Astrocyte of the cerebellum (primary cell): Measurements from ENCODE around the gene FUT4.
"Not testable (repeated sequence)": the region's sequence is repeated elsewhere in the genome, so short reads cannot be mapped to it uniquely, and the experiment has no call there.

Source experiments
- DNase-seq: peaks from one replicate; pipeline ENCODE4 v3.0.0-alpha.2; 2011; ENCODE audit warnings: low read depth
- H3K4me3 ChIP-seq: 2 replicates; pipeline ENCODE4 v1.5.1; 2011; ENCODE audit warnings: mild to moderate bottlenecking, low read depth, low read length, moderate library complexity
- in situ Hi-C: cut with HindIII; loops from 2 replicates; pipeline ENCODE4 v1.10.0; 2017; ENCODE audit warnings: low sequenced_read_pairs
- TF ChIP-seq, protein P1 (sequence below): IDR thresholded peaks from 2 replicates; pipeline ENCODE4 v1.5.1; 2012; ENCODE audit warnings: low read length, low read depth, moderate library complexity, mild to moderate bottlenecking; ENCODE audit errors: missing control alignments

The FUT4 gene

DNA sequence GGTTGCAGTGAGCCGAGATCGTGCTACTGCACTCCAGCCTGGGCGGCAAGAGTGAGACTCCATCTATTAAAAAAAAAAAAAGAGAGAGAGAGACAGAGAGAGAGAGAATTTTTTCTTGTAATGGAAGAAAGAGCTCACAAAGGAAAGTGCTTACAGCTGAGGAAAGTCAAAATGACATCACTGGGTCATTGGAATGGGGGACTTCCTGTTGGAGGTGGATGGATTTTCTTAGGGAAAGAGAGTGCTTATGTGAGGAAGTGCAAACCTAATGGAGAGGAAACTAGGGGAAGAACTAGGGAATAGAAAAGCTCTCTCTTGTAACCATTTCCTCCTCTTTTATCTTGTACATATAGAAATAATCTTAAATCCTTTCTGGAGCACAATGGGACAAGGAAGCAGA lies 17.1 kb downstream of the FUT4 start:
- no peak overlapping the region for H3K4me3 ChIP-seq
- no peak for DNase-seq
- in situ Hi-C loops = no loop called here
- TF ChIP-seq, protein P1, sequence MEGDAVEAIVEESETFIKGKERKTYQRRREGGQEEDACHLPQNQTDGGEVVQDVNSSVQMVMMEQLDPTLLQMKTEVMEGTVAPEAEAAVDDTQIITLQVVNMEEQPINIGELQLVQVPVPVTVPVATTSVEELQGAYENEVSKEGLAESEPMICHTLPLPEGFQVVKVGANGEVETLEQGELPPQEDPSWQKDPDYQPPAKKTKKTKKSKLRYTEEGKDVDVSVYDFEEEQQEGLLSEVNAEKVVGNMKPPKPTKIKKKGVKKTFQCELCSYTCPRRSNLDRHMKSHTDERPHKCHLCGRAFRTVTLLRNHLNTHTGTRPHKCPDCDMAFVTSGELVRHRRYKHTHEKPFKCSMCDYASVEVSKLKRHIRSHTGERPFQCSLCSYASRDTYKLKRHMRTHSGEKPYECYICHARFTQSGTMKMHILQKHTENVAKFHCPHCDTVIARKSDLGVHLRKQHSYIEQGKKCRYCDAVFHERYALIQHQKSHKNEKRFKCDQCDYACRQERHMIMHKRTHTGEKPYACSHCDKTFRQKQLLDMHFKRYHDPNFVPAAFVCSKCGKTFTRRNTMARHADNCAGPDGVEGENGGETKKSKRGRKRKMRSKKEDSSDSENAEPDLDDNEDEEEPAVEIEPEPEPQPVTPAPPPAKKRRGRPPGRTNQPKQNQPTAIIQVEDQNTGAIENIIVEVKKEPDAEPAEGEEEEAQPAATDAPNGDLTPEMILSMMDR = no peak

DNA sequence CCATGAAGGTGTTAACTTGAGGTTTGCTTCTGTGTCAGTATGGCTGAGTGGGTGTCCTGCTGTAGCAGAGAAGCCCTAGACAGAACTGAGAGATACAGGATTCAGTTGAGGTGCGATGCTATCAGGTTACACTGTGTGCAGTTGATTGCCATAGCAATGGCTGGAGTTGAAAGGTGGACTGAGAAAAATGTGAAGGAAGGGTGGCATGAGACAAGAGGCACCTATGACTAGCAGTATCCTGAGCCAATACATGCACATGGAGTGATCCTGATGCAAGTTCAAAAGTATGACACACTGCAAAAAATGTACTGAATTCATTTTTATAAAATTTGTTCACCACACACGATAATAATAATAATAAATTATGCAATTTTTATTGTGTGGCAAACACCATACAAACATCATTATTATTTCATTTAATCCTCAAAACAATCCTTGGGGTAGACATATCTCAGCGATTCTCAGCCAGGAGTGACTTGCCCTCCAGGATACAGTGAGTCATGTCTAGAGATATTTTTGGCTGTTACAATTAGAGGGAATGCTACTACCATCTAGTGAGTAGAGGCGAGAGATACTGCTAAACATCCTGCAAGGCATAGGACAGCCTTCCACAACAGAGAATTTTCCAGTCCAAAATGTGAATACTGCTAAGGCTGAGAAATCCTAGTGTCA lies 19.6 kb downstream of the FUT4 start:
- no peak for DNase-seq
- TF ChIP-seq, protein P1 = peak; percentile 36
- in situ Hi-C loops = no loop called here
- H3K4me3 ChIP-seq = no peak overlapping the region

DNA sequence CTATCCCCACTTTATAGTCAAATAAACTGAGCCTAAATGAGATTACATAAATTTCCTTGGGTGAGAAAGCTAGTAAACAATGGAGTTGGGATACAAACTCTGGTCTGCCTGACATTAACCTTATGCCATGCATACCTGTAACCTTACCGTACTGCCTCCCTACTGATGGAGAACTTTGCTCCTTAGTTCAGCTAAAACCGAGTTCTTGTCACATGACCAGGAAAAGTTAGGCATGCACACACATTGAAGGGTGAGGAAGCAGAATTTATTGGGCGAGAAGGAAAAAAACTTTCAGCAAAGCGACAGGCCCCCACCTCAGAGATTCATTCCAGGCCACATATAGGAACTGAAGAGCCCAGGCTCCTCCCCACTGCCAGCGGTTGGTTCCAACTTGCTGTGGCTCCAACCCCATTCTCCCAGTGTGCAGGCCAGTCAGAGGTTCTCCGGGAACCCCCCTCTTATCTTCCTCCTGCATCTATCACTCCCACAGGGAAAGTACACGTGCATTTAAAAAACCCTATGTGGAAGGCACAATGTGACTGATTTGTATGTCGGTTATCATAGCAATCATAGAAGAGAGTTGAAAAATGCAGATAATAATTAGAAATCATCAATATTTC lies 20.2 kb downstream of the FUT4 start:
- TF ChIP-seq, protein P1 = no peak
- no peak overlapping the region for H3K4me3 ChIP-seq
- in situ Hi-C loops = no loop called here
- no peak for DNase-seq

DNA sequence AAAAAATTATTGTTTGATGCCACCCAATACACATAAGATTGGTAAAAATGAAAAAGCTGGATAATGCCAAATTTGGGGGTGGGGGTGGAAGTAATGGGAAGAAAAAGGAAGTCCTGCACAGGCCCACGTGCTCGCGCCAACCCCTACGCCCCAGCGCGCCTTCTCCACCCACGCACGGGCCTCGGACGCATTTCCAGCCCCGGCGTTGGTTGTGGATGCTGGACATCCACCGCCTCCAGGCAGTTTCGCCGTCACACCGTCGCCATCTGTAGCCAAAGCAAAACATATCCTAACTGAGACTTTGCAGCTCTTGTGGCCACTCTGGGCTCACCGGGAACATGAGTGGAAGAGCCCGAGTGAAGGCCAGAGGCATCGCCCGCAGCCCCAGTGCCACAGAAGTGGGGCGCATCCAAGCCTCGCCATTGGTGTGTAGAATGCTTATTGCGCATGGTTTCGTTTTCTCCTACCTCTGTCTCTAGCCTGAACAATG lies 23.5 kb downstream of the FUT4 start, which contains the start of gene PIWIL4:
Gene PIWIL4, plus strand, starts transcription at position 188 of the 490 bp plus-strand sequence. Its CDS starts 151 bp downstream, at position 339.
- H3K4me3 ChIP-seq = no peak within 1 kb of the TSS
- in situ Hi-C loops = no loop called here
- TF ChIP-seq, protein P1 = no peak
- no peak for DNase-seq

DNA sequence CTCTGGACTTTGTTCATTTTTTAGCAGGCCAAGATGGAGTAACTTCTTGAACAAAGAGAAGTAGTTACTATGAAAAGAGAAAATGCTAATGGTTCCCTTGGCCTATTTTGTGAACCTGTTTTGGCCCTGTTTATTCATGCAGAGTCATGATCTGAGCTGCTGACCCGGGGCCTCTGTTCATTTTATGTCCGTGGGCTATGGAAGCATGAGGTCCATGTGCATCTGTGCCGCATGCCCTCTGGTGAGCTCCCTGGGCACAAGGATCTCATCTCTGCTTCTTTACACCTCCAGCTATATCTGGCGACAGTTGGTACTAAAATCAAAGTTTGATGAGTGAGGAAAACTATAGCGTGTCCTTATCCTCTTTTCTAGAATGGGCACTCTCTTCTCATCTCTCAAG lies 24.5 kb downstream of the FUT4 start:
- DNase-seq = no peak
- H3K4me3 ChIP-seq = no peak overlapping the region
- in situ Hi-C loops = no loop called here
- TF ChIP-seq, protein P1 = no peak

DNA sequence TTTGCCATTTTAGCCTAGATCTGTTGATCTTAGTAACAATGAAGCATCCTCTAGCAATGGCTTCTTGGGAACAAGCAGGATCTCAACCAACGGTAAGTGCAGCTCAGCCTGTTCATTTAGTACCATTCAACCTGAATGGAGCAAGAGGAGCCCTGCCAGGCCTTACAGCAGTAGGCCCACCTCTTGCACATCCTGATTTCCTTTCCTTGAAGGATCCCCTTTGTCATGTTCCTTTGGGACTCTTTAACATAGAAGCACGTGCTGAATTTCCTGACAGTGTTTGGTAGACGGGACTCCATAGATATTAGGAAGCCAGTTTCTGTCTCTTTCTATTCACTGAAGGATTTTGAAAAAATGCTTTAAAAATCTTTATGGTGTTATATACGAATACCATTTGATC lies 25.0 kb downstream of the FUT4 start:
- no peak overlapping the region for H3K4me3 ChIP-seq
- DNase-seq = no peak
- TF ChIP-seq, protein P1 = no peak
- in situ Hi-C loops = no loop called here

DNA sequence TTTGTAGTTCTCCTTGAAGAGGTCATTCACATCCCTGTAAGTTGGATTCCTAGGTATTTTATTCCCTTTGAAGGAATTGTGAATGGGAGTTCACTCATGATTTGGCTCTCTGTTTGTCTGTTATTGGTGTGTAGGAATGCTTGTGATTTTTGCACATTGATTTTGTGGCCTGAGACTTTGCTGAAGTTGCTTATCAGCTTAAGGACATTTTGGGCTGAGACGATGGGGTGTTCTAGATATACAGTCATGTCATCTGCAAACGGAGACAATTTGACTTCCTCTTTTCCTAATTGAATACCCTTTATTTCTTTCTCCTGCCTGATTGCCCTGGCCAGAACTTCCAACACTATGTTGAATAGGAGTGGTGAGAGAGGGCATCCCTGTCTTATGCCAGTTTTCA lies 29.3 kb downstream of the FUT4 start:
- H3K4me3 ChIP-seq, in situ Hi-C loops, DNase-seq: not testable (repeated sequence)
